Panc1 (cell line): ENCODE data around the gene AQP11.
"Not testable (repeated sequence)": the region's sequence is repeated elsewhere in the genome, so short reads cannot be mapped to it uniquely, and the experiment has no call there.

Experiments
- POLR2AphosphoS5 ChIP-seq: IDR thresholded peaks from 2 replicates; pipeline ENCODE4 v1.6.1; 2012; ENCODE audit warnings: mild to moderate bottlenecking, low read depth, low read length, moderate library complexity
- SIN3A ChIP-seq: IDR thresholded peaks from 2 replicates; pipeline ENCODE4 v1.6.1; 2012; ENCODE audit warnings: low read depth, mild to moderate bottlenecking, low read length, moderate library complexity, borderline replicate concordance; ENCODE audit not compliant: insufficient read depth
- TCF7L2 ChIP-seq: IDR thresholded peaks from 2 replicates; pipeline ENCODE4 v1.6.1; 2011; ENCODE audit warnings: mild to moderate bottlenecking, low read depth, low read length, inconsistent platforms
- TF ChIP-seq, protein P1 (sequence below): fragments of 450-650 bp; IDR thresholded peaks from 2 replicates; pipeline ENCODE4 v1.5.1; 2017; ENCODE audit warnings: mild to moderate bottlenecking
- TF ChIP-seq, protein P2 (sequence below), 2 experiments: IDR thresholded peaks; 2 replicates each; pipeline ENCODE4 v1.6.1; 2011 to 2012; ENCODE audit warnings: low read depth in 2 of 2, control low read depth in 1 of 2, low read length in 1 of 2, mild to moderate bottlenecking in 1 of 2, moderate library complexity in 1 of 2; ENCODE audit not compliant: insufficient read depth in 1 of 2

DNA sequence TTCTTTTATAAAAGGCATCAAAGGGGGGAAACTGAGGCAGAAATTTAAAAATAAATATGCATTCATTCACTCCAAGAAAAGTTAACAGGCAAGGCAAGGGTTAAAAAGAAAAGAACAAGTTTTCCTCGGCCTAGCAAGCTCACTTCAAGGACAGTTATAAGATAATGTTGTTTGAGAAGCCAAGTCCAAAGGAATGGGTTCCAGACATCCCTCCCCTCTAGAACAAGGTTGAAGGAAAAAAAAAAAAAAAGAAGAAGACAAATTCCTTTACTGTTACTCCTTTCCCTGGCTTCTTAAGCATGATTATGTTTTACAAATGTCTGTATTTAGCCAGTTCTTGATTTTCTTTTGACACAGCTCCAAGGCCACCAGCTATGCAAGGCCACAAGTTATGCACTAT, 14.3 kb upstream of the AQP11 start:
- TF ChIP-seq, protein P1, sequence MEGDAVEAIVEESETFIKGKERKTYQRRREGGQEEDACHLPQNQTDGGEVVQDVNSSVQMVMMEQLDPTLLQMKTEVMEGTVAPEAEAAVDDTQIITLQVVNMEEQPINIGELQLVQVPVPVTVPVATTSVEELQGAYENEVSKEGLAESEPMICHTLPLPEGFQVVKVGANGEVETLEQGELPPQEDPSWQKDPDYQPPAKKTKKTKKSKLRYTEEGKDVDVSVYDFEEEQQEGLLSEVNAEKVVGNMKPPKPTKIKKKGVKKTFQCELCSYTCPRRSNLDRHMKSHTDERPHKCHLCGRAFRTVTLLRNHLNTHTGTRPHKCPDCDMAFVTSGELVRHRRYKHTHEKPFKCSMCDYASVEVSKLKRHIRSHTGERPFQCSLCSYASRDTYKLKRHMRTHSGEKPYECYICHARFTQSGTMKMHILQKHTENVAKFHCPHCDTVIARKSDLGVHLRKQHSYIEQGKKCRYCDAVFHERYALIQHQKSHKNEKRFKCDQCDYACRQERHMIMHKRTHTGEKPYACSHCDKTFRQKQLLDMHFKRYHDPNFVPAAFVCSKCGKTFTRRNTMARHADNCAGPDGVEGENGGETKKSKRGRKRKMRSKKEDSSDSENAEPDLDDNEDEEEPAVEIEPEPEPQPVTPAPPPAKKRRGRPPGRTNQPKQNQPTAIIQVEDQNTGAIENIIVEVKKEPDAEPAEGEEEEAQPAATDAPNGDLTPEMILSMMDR = not testable (repeated sequence)
- TF ChIP-seq POLR2AphosphoS5, SIN3A, TCF7L2: not testable (repeated sequence)
- TF ChIP-seq, protein P2, sequence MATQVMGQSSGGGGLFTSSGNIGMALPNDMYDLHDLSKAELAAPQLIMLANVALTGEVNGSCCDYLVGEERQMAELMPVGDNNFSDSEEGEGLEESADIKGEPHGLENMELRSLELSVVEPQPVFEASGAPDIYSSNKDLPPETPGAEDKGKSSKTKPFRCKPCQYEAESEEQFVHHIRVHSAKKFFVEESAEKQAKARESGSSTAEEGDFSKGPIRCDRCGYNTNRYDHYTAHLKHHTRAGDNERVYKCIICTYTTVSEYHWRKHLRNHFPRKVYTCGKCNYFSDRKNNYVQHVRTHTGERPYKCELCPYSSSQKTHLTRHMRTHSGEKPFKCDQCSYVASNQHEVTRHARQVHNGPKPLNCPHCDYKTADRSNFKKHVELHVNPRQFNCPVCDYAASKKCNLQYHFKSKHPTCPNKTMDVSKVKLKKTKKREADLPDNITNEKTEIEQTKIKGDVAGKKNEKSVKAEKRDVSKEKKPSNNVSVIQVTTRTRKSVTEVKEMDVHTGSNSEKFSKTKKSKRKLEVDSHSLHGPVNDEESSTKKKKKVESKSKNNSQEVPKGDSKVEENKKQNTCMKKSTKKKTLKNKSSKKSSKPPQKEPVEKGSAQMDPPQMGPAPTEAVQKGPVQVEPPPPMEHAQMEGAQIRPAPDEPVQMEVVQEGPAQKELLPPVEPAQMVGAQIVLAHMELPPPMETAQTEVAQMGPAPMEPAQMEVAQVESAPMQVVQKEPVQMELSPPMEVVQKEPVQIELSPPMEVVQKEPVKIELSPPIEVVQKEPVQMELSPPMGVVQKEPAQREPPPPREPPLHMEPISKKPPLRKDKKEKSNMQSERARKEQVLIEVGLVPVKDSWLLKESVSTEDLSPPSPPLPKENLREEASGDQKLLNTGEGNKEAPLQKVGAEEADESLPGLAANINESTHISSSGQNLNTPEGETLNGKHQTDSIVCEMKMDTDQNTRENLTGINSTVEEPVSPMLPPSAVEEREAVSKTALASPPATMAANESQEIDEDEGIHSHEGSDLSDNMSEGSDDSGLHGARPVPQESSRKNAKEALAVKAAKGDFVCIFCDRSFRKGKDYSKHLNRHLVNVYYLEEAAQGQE (IDR thresholded peaks at IDR 0.05; ENCODE audit: insufficient read depth in 1 of 2, low read depth in 2 of 2, low read length in 1 of 2) = not testable (repeated sequence)
